Endodermal cell (in vitro differentiated cells): Measurements from ENCODE around the gene MT1A. TPM values are rescaled to one million over a fixed set of nuclear protein-coding genes. Genes with fewer than 3 reads are reported as not detected.

ENCODE experiments used
- DNase-seq: peaks from one replicate; pipeline ENCODE4 v3.0.0-alpha.2; 2017
- H3K27ac ChIP-seq: 2 replicates; pipeline ENCODE4 v1.5.1; 2013; ENCODE audit warnings: mild to moderate bottlenecking, low read depth, low read length, moderate library complexity
- H3K27me3 ChIP-seq: 2 replicates; pipeline ENCODE4 v1.6.1; 2013; ENCODE audit warnings: mild to moderate bottlenecking, low read length, moderate library complexity; ENCODE audit not compliant: insufficient read depth, control insufficient read depth, poor library complexity, severe bottlenecking
- H3K36me3 ChIP-seq: 2 replicates; pipeline ENCODE4 v1.7.0; 2013; ENCODE audit warnings: mild to moderate bottlenecking, low read length, moderate library complexity; ENCODE audit not compliant: control insufficient read depth, insufficient read depth
- H3K4me1 ChIP-seq: one replicate; pipeline ENCODE4 v1.7.0; 2013; ENCODE audit warnings: low read length; ENCODE audit not compliant: control insufficient read depth, insufficient read depth
- H3K4me3 ChIP-seq: 2 replicates; pipeline ENCODE4 v1.5.1; 2013; ENCODE audit warnings: mild to moderate bottlenecking, low read length, moderate library complexity
- H3K9ac ChIP-seq: 2 replicates; pipeline ENCODE4 v1.6.1; 2013; ENCODE audit warnings: mild to moderate bottlenecking, low read length, moderate library complexity; ENCODE audit not compliant: poor library complexity, severe bottlenecking; ENCODE audit errors: extremely low read depth
- H3K9me3 ChIP-seq: 2 replicates; pipeline ENCODE4 v1.6.1; 2013; ENCODE audit warnings: mild to moderate bottlenecking, low read length, moderate library complexity; ENCODE audit not compliant: control insufficient read depth
- H3K27ac Mint-ChIP-seq: 2 replicates; pipeline ENCODE4 v1.8.0; 2020; ENCODE audit warnings: mixed read lengths
- H3K27me3 Mint-ChIP-seq: 2 replicates; pipeline ENCODE4 v1.8.0; 2021; ENCODE audit warnings: mild to moderate bottlenecking, mixed read lengths; ENCODE audit not compliant: insufficient read depth
- H3K36me3 Mint-ChIP-seq: 2 replicates; pipeline ENCODE4 v1.8.0; 2020; ENCODE audit warnings: low read depth, mixed read lengths
- H3K4me1 Mint-ChIP-seq: 2 replicates; pipeline ENCODE4 v1.8.0; 2020; ENCODE audit warnings: mixed read lengths
- H3K4me3 Mint-ChIP-seq: 2 replicates; pipeline ENCODE4 v1.8.0; 2020; ENCODE audit warnings: mild to moderate bottlenecking, moderate library complexity, mixed read lengths
- H3K9me3 Mint-ChIP-seq: 2 replicates; pipeline ENCODE4 v1.8.0; 2020; ENCODE audit warnings: mild to moderate bottlenecking, mixed read lengths
- WGBS, 2 experiments: methylation state at CpG; one replicate each; pipeline versions ENCODE4 v1.1.5 to v1.1.7; 2013; ENCODE audit warnings: missing lambda C conversion rate in 2 of 2, mixed read lengths in 1 of 2; ENCODE audit not compliant: insufficient coverage in 1 of 2, insufficient read length in 1 of 2; 5-methylcytosine and 5-hydroxymethylcytosine counted together
- total RNA-seq, 2 donors: library from RNA; stranded (reverse); fragmentation: NEBNext Ultra II Directional in 1 of 2; extraction: Animal tissue kit (Norgen Biotek cat#: 25700) in 1 of 2; gene quantifications; 2 replicates in 1 of 2; 3 replicates in 1 of 2; pipeline ENCODE4 v1.2.1, GENCODE V29; 2021
- TF ChIP-seq, protein P1 (sequence below): fragments of 200-600 bp; sonication (generic); conservative IDR thresholded peaks from 2 replicates; pipeline ENCODE4 v1.5.0; 2021; ENCODE audit warnings: antibody characterized with exemption, mild to moderate bottlenecking

MT1A gene
- total RNA-seq, 2 donors from 2014 or later: not detected

DNA sequence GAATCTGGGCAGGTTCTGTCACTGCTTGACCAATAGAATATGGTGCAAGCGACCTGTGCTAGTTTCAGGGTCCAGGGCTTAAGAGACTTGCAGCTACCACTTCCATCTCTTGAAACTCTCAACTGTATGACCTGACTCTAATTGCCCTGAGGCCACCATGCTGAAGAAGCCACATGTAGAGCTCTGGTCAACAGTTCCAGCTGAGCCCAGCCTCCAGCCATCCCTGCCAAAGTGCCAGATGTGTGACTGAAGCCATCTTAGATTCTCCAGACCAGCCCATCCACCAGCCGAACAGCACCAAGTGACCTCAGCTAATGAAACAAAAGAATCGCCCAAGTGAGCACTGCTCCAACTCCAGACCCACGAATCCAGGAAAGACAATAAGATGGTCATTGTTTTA, 33.5 kb upstream of the MT1A start:
- no peak overlapping the region for H3K27ac Mint-ChIP-seq
- WGBS, 2 experiments: 91 to 93% methylated on average over 3 to 4 of the region's 4 CpGs
- no peaks in the 10 kb centered on the region for H3K36me3 Mint-ChIP-seq
- H3K27me3 Mint-ChIP-seq: peaks cover 57% of the 10 kb centered on the region
- peaks cover 18% of the 10 kb centered on the region for H3K4me1 Mint-ChIP-seq
- no peaks in the 10 kb centered on the region for H3K36me3 ChIP-seq
- H3K27ac ChIP-seq: no peak overlapping the region
- H3K4me3 Mint-ChIP-seq: no peak overlapping the region
- H3K9me3 Mint-ChIP-seq: no peaks in the 10 kb centered on the region
- H3K27me3 ChIP-seq: peaks cover 34% of the 10 kb centered on the region
- DNase-seq: no peak
- H3K9ac ChIP-seq: no peak overlapping the region
- H3K9me3 ChIP-seq: no peaks in the 10 kb centered on the region
- no peak overlapping the region for H3K4me3 ChIP-seq
- TF ChIP-seq, protein P1, sequence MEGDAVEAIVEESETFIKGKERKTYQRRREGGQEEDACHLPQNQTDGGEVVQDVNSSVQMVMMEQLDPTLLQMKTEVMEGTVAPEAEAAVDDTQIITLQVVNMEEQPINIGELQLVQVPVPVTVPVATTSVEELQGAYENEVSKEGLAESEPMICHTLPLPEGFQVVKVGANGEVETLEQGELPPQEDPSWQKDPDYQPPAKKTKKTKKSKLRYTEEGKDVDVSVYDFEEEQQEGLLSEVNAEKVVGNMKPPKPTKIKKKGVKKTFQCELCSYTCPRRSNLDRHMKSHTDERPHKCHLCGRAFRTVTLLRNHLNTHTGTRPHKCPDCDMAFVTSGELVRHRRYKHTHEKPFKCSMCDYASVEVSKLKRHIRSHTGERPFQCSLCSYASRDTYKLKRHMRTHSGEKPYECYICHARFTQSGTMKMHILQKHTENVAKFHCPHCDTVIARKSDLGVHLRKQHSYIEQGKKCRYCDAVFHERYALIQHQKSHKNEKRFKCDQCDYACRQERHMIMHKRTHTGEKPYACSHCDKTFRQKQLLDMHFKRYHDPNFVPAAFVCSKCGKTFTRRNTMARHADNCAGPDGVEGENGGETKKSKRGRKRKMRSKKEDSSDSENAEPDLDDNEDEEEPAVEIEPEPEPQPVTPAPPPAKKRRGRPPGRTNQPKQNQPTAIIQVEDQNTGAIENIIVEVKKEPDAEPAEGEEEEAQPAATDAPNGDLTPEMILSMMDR: no peak
- H3K4me1 ChIP-seq: no peaks in the 10 kb centered on the region

- Mint-ChIP-seq H3K4me3 (no peak overlapping the region), H3K4me1 (peaks cover 18% of the 10 kb centered on the region), H3K27ac (no peak overlapping the region), H3K36me3 (no peaks in the 10 kb centered on the region), H3K9me3 (no peaks in the 10 kb centered on the region), H3K27me3 (peaks cover 62% of the 10 kb centered on the region)
- H3K36me3 ChIP-seq: no peaks in the 10 kb centered on the region
- H3K27ac ChIP-seq: no peak overlapping the region
- 71 to 88% methylated on average over 1 of the region's 1 CpG for WGBS, 2 experiments
- H3K27me3 ChIP-seq: peaks cover 39% of the 10 kb centered on the region
- no peak for DNase-seq
- no peaks in the 10 kb centered on the region for H3K9me3 ChIP-seq
- no peak overlapping the region for H3K9ac ChIP-seq
- H3K4me1 ChIP-seq: no peaks in the 10 kb centered on the region
- TF ChIP-seq, protein P1: no peak
- no peak overlapping the region for H3K4me3 ChIP-seq
These were observed 33.0 kb upstream of the MT1A start for GRCh38 chr16:56605475-56605874.

DNA sequence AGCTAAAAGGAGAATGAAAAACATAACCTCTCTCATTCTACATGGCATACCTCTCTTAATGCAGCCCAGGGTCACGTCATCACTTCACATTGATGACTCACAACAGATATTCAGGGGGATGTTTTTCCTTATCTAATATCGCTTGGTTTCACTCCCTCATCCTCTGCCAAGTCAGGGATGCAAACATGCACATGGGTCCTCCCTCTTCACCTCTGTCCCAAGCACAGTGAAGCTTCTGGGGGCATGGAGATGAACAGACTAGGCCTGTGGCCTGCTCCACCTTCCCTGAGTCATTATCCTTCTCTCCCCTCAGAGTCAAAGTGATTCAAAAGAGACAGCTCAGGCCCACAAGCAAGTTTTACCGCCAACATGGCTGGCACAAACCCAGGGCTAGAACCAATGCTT, 32.4 kb upstream of the MT1A start:
- Mint-ChIP-seq H3K36me3 (no peaks in the 10 kb centered on the region), H3K27ac (no peak overlapping the region), H3K4me3 (no peak overlapping the region), H3K9me3 (no peaks in the 10 kb centered on the region), H3K4me1 (peaks cover 18% of the 10 kb centered on the region), H3K27me3 (peaks cover 64% of the 10 kb centered on the region)
- H3K27me3 ChIP-seq: peaks cover 45% of the 10 kb centered on the region
- no peaks in the 10 kb centered on the region for H3K36me3 ChIP-seq
- 89 to 95% methylated on average over 3 of the region's 3 CpGs for WGBS, 2 experiments
- no peak overlapping the region for H3K27ac ChIP-seq
- H3K4me3 ChIP-seq: no peak overlapping the region
- H3K4me1 ChIP-seq: no peaks in the 10 kb centered on the region
- H3K9ac ChIP-seq: no peak overlapping the region
- H3K9me3 ChIP-seq: no peaks in the 10 kb centered on the region
- TF ChIP-seq, protein P1: no peak
- no peak for DNase-seq
